Heart right ventricle (tissue), 16 donors: ENCODE results near the gene RET. TPM values are rescaled to one million over a fixed set of nuclear protein-coding genes. Genes with fewer than 3 reads are reported as not detected.

Experiments used
- ATAC-seq, 8 donors: fragments of 200-7000 bp; cut with Tn5 transposase; one replicate each; pipeline ENCODE4 v1.9.1; 2020; ENCODE audit warnings: mild to moderate bottlenecking in 8 of 8, moderate library complexity in 8 of 8, moderate number of reproducible peaks in 1 of 8
- DNase-seq, 2 donors: peaks; one replicate each; pipeline ENCODE4 v3.0.0-alpha.2; 2020
- H3K27ac ChIP-seq, 10 donors: fragments of 200-600 bp; sonication (generic) in 2 of 10; one replicate each; pipeline versions ENCODE4 v1.5.0 to v1.8.0; 2020 to 2022; ENCODE audit warnings: mild to moderate bottlenecking in 3 of 10
- H3K27me3 ChIP-seq, 7 donors: fragments of 200-600 bp; one replicate each; pipeline ENCODE4 v1.8.0; 2021 to 2022; ENCODE audit warnings: mild to moderate bottlenecking in 2 of 7
- H3K36me3 ChIP-seq, 9 donors: fragments of 200-600 bp; sonication (generic) in 1 of 9; one replicate each; pipeline versions ENCODE4 v1.5.0 to v1.8.0; 2020 to 2022; ENCODE audit warnings: mild to moderate bottlenecking in 2 of 9
- H3K4me1 ChIP-seq, 9 donors: fragments of 200-600 bp; sonication (generic) in 1 of 9; one replicate each; pipeline versions ENCODE4 v1.5.0 to v1.8.0; 2020 to 2022; ENCODE audit warnings: mild to moderate bottlenecking in 4 of 9
- H3K4me3 ChIP-seq, 10 donors: fragments of 200-600 bp; sonication (generic) in 2 of 10; one replicate each; pipeline versions ENCODE4 v1.5.0 to v1.8.0; 2020 to 2022; ENCODE audit warnings: mild to moderate bottlenecking in 7 of 10, moderate library complexity in 2 of 10
- H3K9me3 ChIP-seq, 11 donors: fragments of 200-600 bp in 10 of 11; sonication (generic) in 2 of 11; one replicate each; pipeline versions ENCODE4 v1.5.0 to v1.8.0; 2013 to 2022; ENCODE audit warnings: mild to moderate bottlenecking in 2 of 11, control low read depth in 1 of 11, moderate library complexity in 1 of 11
- CTCF ChIP-seq, 9 donors: fragments of 200-600 bp; sonication (generic) in 2 of 9; IDR thresholded peaks; one replicate each; pipeline versions ENCODE4 v1.5.0 to v1.8.0; 2021 to 2022; ENCODE audit warnings: antibody characterized with exemption in 9 of 9, mild to moderate bottlenecking in 5 of 9, moderate library complexity in 1 of 9
- WGBS, 2 donors: extraction: QIAGEN DNeasy Blood & Tissue Kit; methylation state at CpG; one replicate each; pipeline ENCODE4 v1.1.7; 2013; ENCODE audit warnings: inconsistent platforms in 1 of 2; 5-methylcytosine and 5-hydroxymethylcytosine counted together
- intact Hi-C, 10 donors: fragments of 100-400 bp; cut with DNase I; formaldehyde crosslinking; loops; one replicate each; pipeline versions ENCODE4 v1.11.1 to v1.14.2; 2022
- polyA plus RNA-seq, 2 donors: library from polyadenylated mRNA; stranded (reverse); fragments of 200-250 nt; gene quantifications; one replicate each; pipeline ENCODE4 v1.2.3, GENCODE V29; 2013
- total RNA-seq, 10 donors: library from RNA; stranded (reverse); fragmentation: NEBNext Ultra II Directional in 3 of 10; extraction: Animal tissue kit (Norgen Biotek cat#: 25700) in 3 of 10; gene quantifications; one replicate each; pipeline versions ENCODE4 v1.2.1 to v1.2.4, GENCODE V29; 2021 to 2023
- donor health status: Arrhythmogenic right ventricular cardiomyopathy.
- donor health status: ischemic (EF 13 %, LVEDD 7.1; RV severe dilation, severe dysfunction).
- donor health status: healthy with polysubstance abuse.
- donor health status: DM: no; HTN: yes; CAD: no.
- donor health status: DM: no; HTN: no; CAD: no.
- donor health status: ischemic (EF 25% LVEDD 6.9; RV normal size, moderate dysfunction).
- donor health status: ischemic (EF 25% LVEDD 5.7; RV mildly dilated, moderate dysfunction).
- donor health status: healthy.
- donor health status: DM: yes; HTN: yes; CAD: no.
- donor health status: Ischemic cardiomyopathy.
- donor health status: ischemic (EF 35%, LVEDD 5.7; RV mildly dilated, moderate dysfunction).
- donor health status: nonischemic (EF 11% LVEDD 7.7; RV severe dilation, severe dysfunction).
- donor health status: DM: yes; HTN: yes; CAD: no.
- donor health status: PGD.
- donor health status: ischemic (EF 29% LVEDD 5.4; RV normal size, mild dysfunction).
- donor health status: nonischemic (EF 23%, LVEDD 6.1; RV moderate dilation, normal function).

Gene RET
- total and polyA plus RNA-seq, 12 donors = 0.38 to 2.6 (median 1.2) TPM

DNA sequence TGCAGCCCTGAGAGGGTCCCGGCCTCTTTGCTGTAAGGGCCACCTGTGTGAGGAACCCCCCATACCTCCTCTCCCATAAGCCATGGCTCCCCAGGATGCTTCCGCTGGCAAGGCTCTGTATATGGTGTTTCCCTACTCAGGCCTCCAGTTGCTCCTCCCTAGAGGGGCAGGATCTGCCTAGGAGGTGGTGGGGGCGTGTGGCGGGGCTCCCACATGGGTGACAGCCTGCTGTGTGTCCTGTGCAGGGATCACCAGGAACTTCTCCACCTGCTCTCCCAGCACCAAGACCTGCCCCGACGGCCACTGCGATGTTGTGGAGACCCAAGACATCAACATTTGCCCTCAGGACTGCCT is 35.7 kb downstream of the RET start:
- no peak for DNase-seq
- intact Hi-C loops = no loop called here
- 96% methylated on average over 7 of the region's 7 CpGs for WGBS, 2 donors

GRCh38 chr10:43113201-43114087 is 36.6 kb downstream of the RET start:
- Histone ChIP-seq H3K27me3 (no peaks in the 10 kb centered on the region), H3K9me3 (no peaks in the 10 kb centered on the region), H3K27ac (no peak overlapping the region), H3K4me1 (peaks cover 0 to 5% (median 0%) of the 10 kb centered on the region in 9 donors), H3K36me3 (no peaks in the 10 kb centered on the region), H3K4me3 (no peak overlapping the region)
- intact Hi-C loops = no loop called here
- DNase-seq (no peak), ATAC-seq (no peak)
- no peak for TF ChIP-seq CTCF (IDR thresholded peaks at IDR 0.05)
- WGBS, 2 donors = 86 to 88% methylated on average over 16 of the region's 16 CpGs

More for the DNA sequence above, 35.7 kb downstream of the RET start:
- H3K4me1 ChIP-seq = peaks cover 0 to 5% (median 0%) of the 10 kb centered on the region in 9 donors
- TF ChIP-seq CTCF (IDR thresholded peaks at IDR 0.05) = no peak
- ATAC-seq = no peak
- no peaks in the 10 kb centered on the region for H3K36me3 ChIP-seq
- H3K4me3 ChIP-seq = no peak overlapping the region
- no peak overlapping the region for H3K27ac ChIP-seq
- H3K9me3 ChIP-seq = no peaks in the 10 kb centered on the region
- H3K27me3 ChIP-seq = no peaks in the 10 kb centered on the region

DNA sequence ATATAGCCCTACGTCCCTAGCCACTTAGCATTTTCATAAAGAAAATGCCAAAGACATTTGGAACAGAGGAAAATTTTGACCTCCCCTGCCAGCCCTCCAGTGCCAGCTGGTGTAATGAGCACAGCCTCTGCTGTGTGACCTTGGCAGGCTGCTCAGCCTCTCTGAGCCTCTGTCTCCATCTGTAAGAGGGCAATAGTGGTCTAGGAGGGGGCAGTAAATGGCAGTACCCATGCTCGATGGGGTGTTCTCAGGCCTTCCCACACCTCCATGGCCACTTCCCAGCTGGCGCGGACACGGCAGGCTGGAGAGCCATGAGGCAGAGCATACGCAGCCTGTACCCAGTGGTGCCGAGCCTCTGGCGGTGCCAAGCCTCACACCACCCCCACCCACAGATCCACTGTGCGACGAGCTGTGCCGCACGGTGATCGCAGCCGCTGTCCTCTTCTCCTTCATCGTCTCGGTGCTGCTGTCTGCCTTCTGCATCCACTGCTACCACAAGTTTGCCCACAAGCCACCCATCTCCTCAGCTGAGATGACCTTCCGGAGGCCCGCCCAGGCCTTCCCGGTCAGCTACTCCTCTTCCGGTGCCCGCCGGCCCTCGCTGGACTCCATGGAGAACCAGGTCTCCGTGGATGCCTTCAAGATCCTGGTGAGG is 37.3 kb downstream of the RET start:
- no peak for ATAC-seq
- Histone ChIP-seq H3K4me3 (no peak overlapping the region), H3K27ac (no peak overlapping the region), H3K4me1 (peaks cover 0 to 5% (median 0%) of the 10 kb centered on the region in 9 donors), H3K36me3 (no peaks in the 10 kb centered on the region), H3K9me3 (no peaks in the 10 kb centered on the region), H3K27me3 (no peaks in the 10 kb centered on the region)
- no peak for DNase-seq
- no peak for TF ChIP-seq CTCF (IDR thresholded peaks at IDR 0.05)
- intact Hi-C loops = no loop called here
- 90 to 92% methylated on average over 24 of the region's 24 CpGs for WGBS, 2 donors

DNA sequence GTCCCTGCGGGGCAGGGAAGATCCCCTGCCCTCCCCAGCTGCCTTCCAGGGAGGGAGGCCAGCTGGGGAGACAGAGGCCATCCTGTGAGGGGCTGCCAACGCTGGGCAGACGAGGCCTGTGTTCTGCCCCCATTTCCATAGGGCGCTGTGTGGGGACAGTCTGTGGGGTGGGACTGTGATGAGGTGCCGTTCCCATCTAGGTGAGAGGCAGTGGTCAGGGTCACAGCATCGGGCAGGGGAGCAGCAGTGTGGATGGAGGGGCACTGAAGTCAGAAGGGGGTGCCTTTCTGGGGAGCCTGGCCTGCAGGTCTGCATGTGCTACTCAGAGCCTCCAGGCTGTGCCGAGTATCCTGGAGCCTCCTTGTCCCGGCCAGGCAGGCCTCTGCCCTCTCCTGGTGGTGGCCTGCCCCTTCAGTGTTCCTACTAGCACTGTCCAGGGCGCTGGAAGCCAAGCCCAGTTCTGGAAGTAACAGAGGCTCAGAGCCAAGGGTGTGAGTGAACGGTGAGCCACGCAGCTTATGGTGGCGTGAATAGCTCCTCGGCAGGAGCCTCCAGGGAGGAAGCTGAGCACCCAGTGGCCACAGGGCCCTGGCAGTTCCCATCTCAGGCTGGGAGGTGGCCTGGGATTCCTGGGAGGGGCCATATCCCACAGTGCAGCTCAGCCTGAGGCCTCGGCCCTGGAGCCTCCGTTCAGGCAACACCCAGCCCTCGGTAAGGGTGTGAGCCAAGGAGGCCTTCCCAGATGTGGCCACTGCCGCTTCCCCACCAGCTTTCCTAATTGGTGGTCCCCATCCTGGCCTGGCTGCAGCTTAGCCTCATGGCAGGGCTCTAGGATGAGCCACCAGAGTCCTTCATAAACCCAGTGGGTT is 38.1 kb downstream of the RET start:
- WGBS, 2 donors = 76 to 79% methylated on average over 17 of the region's 17 CpGs

More for the DNA sequence above, 38.1 kb downstream of the RET start:
- DNase-seq (no peak), ATAC-seq (no peak)
- intact Hi-C loops = no loop called here
- TF ChIP-seq CTCF (IDR thresholded peaks at IDR 0.05) = no peak
- Histone ChIP-seq H3K4me3 (no peak overlapping the region), H3K36me3 (no peaks in the 10 kb centered on the region), H3K9me3 (no peaks in the 10 kb centered on the region), H3K4me1 (peaks cover 0 to 5% (median 0%) of the 10 kb centered on the region in 9 donors), H3K27me3 (no peaks in the 10 kb centered on the region), H3K27ac (no peak overlapping the region)
